ENCODE measurements around the gene PIP5K1B.

PIP5K1B gene

GRCh38 chr9:68871236-68871635 lies 166.2 kb downstream of the PIP5K1B start:
- no peak for DNase-seq
- in situ Hi-C loops (cut with MboI; ENCODE audit: low pct_unique_long_range_greater_than_20kb, low sequenced_read_pairs): no loop called here

DNA sequence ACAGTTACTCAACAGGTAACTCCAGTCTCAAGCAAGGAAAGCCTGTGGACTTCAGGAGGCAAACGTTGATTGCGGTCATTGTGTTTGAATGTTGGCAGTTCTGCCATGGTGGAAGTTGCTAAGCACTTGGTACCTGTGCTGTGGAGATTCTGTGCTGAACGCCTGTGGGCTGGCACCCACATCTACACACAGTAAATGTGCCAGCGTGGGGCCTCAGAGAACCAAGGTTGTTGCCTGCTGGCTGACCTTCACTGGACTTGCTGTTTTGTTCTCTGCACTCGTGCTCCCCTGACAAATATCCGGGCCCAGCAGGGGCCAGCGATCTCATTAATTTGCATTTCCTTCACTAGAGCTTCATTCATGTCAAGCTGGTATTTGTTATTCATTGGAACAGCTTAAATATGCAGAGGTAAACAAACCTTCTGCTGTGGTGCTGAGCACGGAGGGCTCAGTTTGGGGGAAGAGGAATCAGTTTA lies 167.0 kb downstream of the PIP5K1B start:
- in situ Hi-C loops (cut with MboI; ENCODE audit: low pct_unique_long_range_greater_than_20kb, low sequenced_read_pairs): no loop called here

GRCh38 chr9:68873179-68873578 lies 168.1 kb downstream of the PIP5K1B start:
- in situ Hi-C loops (cut with MboI; ENCODE audit: low pct_unique_long_range_greater_than_20kb, low sequenced_read_pairs): no loop called here

More for the DNA sequence above, 167.0 kb downstream of the PIP5K1B start:
- no peak for DNase-seq

DNA sequence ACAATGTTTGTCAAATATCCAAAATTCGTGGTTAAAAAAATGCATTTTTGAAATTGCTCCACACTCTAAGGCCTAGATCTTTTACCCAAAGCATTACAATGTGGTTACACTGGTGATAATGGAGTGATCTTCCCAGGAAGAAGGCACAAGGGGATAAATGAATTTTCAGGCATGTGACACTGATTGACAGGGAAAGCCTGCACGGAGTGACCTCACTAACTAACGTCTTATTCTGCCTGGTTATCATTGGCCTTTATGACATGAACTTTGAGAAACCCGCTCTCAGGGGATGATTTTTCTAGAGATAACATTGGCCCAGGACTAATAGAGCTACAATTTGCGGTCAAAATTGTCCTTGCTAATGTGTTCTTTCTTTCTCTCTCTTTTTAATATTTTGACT lies 171.2 kb downstream of the PIP5K1B start:
- no peak for DNase-seq

More at GRCh38 chr9:68873179-68873578, 168.1 kb downstream of the PIP5K1B start:
- no peak for DNase-seq

DNA sequence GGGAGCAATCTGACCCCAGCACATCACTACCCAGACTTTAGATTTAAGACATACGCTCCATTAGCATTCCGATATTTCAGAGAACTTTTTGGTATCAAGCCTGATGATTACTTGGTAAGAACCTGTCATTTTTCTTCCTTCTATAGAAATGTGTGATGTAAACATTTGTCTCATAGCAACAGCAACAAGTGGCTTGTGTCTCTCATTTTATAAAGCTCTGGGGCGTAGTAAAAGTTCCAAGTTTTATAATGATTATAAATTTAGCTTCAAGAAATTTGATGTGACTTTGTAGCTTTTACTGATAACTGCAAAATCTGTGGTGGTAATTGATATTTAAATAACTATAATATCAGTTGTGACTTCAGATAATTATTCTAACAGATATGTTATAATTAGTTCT lies 171.6 kb downstream of the PIP5K1B start:
- in situ Hi-C loops (cut with MboI; ENCODE audit: low pct_unique_long_range_greater_than_20kb, low sequenced_read_pairs): loop anchor here (25.0 kb wide), 1 partner anchor 89 kb away; a partner anchor contains a TSS
- DNase-seq: no peak

More for the DNA sequence above, 171.2 kb downstream of the PIP5K1B start:
- in situ Hi-C loops (cut with MboI; ENCODE audit: low pct_unique_long_range_greater_than_20kb, low sequenced_read_pairs): loop anchor here (25.0 kb wide), 1 partner anchor 89 kb away; a partner anchor contains a TSS

DNA sequence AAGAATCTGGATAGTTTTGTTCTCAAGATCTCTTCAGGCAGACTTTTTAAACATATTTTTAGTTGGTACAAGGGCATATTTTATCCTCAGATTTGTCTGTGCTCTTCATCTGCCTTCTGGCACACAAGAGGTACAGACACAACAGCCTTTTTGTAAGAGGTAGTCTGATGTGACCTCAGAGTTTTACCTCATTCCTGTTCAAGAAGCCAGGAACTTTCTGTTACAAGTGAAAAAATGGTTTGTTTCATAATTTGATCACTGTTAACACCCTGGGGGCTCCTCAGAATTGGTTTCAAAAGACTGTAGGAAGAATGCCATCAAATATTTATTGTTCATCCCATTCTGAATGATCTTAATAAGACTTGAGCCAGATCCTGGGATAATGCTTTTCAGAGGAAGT lies 172.2 kb downstream of the PIP5K1B start:
- in situ Hi-C loops (cut with MboI; ENCODE audit: low pct_unique_long_range_greater_than_20kb, low sequenced_read_pairs): loop anchor here (25.0 kb wide), 1 partner anchor 90 kb away; a partner anchor contains a TSS
- DNase-seq: no peak

DNA sequence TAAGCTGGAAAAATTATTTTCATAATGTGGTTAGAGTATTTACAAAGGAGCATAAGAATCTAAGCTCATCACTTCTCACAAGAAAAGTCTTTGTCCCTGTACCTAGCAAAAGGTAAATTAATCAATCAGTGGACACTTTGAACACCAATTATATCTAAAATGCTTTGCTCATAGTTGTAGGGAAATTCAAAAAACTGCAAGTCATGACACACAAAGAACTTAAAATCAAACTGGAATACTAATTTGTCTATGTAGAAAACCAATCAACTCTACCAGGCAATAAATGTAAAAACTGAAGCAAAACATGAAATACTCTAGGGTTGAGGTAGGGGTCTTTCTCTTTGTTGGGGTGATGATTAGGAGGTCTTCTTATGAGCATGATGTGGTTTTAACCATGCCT lies 173.4 kb downstream of the PIP5K1B start:
- DNase-seq: no peak
- in situ Hi-C loops (cut with MboI; ENCODE audit: low pct_unique_long_range_greater_than_20kb, low sequenced_read_pairs): loop anchor here (25.0 kb wide), 1 partner anchor 91 kb away; a partner anchor contains a TSS

DNA sequence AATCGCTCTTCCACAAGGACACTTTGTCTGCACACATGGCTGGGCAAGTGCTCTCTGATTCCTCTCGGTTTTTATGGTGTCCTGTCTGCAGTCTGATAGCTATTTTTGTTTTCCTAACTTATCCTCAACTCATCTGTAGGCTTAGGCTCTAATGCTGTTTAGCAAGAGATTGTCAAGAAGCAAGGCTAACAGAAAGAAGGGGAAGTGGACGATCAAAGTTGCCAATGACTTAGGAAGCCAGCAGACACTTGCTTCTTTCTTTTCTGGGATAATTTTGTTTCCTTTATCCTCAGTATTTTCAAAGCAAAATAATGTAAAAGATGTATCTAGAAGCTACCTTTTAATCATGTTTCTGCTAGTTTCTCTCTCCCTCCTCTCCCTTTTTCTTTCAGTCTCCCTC lies 178.2 kb downstream of the PIP5K1B start:
- in situ Hi-C loops (cut with MboI; ENCODE audit: low pct_unique_long_range_greater_than_20kb, low sequenced_read_pairs): loop anchor here (25.0 kb wide), 1 partner anchor 96 kb away; a partner anchor contains a TSS
- no peak for DNase-seq

- in situ Hi-C loops (cut with MboI; ENCODE audit: low pct_unique_long_range_greater_than_20kb, low sequenced_read_pairs): loop anchor here (25.0 kb wide), 1 partner anchor 100 kb away; a partner anchor contains a TSS
- DNase-seq: no peak
These were observed 182.2 kb downstream of the PIP5K1B start for GRCh38 chr9:68887232-68887631.

DNA sequence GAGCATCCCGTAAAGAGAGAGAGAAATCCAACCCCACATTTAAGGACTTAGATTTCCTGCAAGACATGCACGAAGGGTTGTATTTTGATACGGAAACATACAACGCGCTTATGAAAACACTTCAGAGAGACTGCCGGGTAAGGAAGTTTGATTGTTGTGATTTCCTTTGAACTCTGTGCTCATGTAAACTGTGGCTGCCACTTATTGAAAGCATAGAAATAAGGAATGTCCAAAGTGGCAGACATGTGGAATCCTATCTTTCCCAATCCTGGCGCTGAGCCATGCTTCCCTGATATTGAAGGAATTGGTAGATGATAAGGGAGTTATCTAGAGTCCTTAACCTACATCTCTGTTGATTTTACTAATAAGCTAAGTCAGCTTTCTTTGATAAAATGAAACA lies 189.5 kb downstream of the PIP5K1B start:
- in situ Hi-C loops (cut with MboI; ENCODE audit: low pct_unique_long_range_greater_than_20kb, low sequenced_read_pairs): loop anchor here (25.0 kb wide), 1 partner anchor 107 kb away; a partner anchor contains a TSS
- no peak for DNase-seq

GRCh38 chr9:68895741-68896478 lies 190.9 kb downstream of the PIP5K1B start:
- DNase-seq: no peak
- in situ Hi-C loops (cut with MboI; ENCODE audit: low pct_unique_long_range_greater_than_20kb, low sequenced_read_pairs): loop anchor here (25.0 kb wide), 1 partner anchor 109 kb away; a partner anchor contains a TSS

DNA sequence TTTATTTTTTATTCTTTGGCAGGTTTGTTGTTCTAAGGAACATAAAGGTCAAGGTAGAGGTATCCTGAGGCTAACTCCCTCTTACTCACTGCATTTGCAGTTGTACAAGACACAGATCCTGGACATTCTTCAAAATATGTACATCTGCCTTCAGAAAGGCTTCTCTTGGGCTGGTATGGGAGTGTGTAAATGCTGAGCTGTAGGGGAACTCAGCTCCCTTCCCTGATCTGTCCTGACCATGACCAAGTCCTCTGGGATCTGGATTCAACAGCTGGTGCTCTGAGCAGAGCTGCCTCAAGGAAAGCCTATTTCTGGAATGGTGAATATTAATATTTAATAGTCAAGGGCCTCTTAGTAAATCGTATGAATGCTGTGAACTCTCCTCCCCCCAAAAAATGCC lies 191.4 kb downstream of the PIP5K1B start:
- in situ Hi-C loops (cut with MboI; ENCODE audit: low pct_unique_long_range_greater_than_20kb, low sequenced_read_pairs): loop anchor here (25.0 kb wide), 1 partner anchor 109 kb away; a partner anchor contains a TSS
- DNase-seq: no peak

DNA sequence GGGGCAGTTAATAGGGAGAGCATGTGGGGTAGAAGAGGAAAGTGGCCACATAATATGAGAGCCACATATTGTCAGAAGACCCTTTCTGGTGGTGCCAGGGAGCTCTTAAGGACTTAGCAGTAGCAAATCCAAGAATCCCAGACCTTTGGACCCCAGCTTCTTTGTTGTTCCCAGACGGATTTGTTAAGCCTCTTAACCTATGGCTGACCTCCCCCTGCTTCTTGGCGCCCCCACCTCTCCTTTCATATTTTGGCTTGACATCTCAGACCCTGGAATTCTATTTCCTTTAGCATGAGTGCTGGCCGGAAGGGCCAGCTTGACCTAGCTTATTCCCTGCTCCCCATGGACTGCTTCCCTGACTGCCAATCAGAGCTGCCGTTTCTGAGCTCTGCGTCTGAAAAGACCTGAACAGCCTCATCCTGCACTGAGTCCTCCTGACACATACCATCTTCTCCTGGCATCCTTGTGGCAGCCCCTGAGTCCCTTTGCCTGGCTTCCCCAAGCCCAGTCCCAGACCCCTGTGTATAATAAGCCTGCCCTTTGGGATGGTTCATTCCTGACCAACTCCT lies 192.6 kb downstream of the PIP5K1B start:
- in situ Hi-C loops (cut with MboI; ENCODE audit: low pct_unique_long_range_greater_than_20kb, low sequenced_read_pairs): loop anchor here (25.0 kb wide), 1 partner anchor 110 kb away; a partner anchor contains a TSS

GRCh38 chr9:68898781-68899439 lies 193.9 kb downstream of the PIP5K1B start:
- in situ Hi-C loops (cut with MboI; ENCODE audit: low pct_unique_long_range_greater_than_20kb, low sequenced_read_pairs): loop anchor here (25.0 kb wide), 1 partner anchor 112 kb away; a partner anchor contains a TSS
- no peak for DNase-seq

More for the DNA sequence above, 192.6 kb downstream of the PIP5K1B start:
- DNase-seq: no peak

DNA sequence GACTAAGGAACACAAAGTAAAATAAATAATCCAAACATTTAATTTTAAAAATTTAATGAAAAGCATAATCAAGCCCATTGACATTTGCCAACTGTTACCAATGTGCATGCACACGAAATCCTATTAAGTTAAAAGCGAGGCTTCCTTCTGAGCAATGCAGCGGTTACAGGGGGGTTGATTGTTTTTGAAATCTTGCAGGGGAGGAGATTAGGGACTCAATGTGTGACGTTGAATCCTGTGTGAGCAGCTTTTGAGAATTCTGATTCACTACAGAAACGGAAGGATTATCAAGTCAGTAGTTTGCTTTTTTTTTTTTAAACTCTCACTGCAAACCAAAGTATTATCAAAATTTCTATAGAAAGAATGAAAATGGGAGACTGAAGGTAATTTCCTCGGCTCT lies 199.4 kb downstream of the PIP5K1B start:
- DNase-seq: no peak
- in situ Hi-C loops (cut with MboI; ENCODE audit: low pct_unique_long_range_greater_than_20kb, low sequenced_read_pairs): no loop called here

- in situ Hi-C loops (cut with MboI; ENCODE audit: low pct_unique_long_range_greater_than_20kb, low sequenced_read_pairs): no loop called here
- no peak for DNase-seq
These were observed 200.1 kb downstream of the PIP5K1B start for GRCh38 chr9:68905129-68905528.

GRCh38 chr9:68907910-68908309 lies 202.9 kb downstream of the PIP5K1B start:
- in situ Hi-C loops (cut with MboI; ENCODE audit: low pct_unique_long_range_greater_than_20kb, low sequenced_read_pairs): no loop called here
- DNase-seq: no peak

DNA sequence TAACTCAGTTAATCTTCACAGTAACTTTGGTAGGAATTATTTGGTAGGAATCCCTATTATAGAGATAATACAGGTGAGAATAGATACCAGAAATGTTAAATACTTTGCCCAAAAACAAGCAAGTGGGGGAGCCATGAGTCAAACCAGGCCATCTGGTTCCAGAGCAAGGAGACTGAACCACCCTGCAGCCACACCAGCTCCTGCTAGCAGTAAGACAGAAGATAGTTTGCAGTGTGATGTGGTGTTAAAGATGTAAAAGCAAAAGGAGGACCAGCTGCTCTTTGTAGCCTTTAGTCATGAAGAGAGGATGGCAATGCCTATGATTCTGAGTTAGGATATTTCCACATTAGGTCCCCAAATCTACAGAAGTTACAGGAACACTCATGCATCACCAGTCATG lies 207.5 kb downstream of the PIP5K1B start:
- DNase-seq: no peak
- in situ Hi-C loops (cut with MboI; ENCODE audit: low pct_unique_long_range_greater_than_20kb, low sequenced_read_pairs): no loop called here

DNA sequence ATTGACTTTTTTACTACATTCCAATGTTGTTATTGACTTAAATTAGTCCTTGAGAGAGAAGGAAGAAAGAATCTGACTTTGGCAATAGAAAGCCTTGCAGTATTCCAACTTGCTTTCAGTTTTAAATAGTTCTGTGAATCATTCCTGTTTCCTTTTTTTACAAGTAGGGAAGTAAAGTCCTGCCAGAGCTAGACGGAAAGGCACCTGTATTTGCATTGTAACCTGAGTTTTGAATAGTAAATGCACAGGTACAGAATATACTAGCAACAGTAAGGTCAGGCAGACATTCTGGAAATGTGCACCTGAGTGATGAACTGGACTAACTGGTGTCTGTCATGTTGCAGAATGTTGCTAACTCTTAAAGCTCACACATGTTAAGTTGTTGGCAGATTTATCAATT lies 208.0 kb downstream of the PIP5K1B start:
- in situ Hi-C loops (cut with MboI; ENCODE audit: low pct_unique_long_range_greater_than_20kb, low sequenced_read_pairs): no loop called here
- no peak for DNase-seq

- DNase-seq: no peak
- in situ Hi-C loops (cut with MboI; ENCODE audit: low pct_unique_long_range_greater_than_20kb, low sequenced_read_pairs): no loop called here
These were observed 209.7 kb downstream of the PIP5K1B start for GRCh38 chr9:68914751-68915150.
